Activated T-helper 17 cell treated with anti-CD3 and anti-CD28 coated beads, Interleukin-2, amount 50 U/mL, for 72 hours (primary cell): ENCODE results near the gene SAMD7. TPM values are rescaled to one million over a fixed set of nuclear protein-coding genes. Genes with fewer than 3 reads are reported as not detected.

ENCODE experiments used
- ATAC-seq: fragments of 150-1000 bp; cut with Tn5 transposase; replicated peaks from 2 replicates; pipeline ENCODE4 v1.10.0; 2021; ENCODE audit warnings: mild to moderate bottlenecking, moderate library complexity
- H3K27ac Mint-ChIP-seq: one replicate; pipeline ENCODE4 v1.8.0; 2022; ENCODE audit warnings: mixed read lengths
- H3K27me3 Mint-ChIP-seq: one replicate; pipeline ENCODE4 v1.8.0; 2022; ENCODE audit warnings: mixed read lengths
- H3K36me3 Mint-ChIP-seq: one replicate; pipeline ENCODE4 v1.8.0; 2022; ENCODE audit warnings: low read depth, mild to moderate bottlenecking, mixed read lengths
- H3K4me1 Mint-ChIP-seq: one replicate; pipeline ENCODE4 v1.8.0; 2022; ENCODE audit warnings: mixed read lengths
- H3K4me3 Mint-ChIP-seq: one replicate; pipeline ENCODE4 v1.8.0; 2022; ENCODE audit warnings: mild to moderate bottlenecking, mixed read lengths
- H3K9me3 Mint-ChIP-seq: one replicate; pipeline ENCODE4 v1.8.0; 2022; ENCODE audit warnings: mixed read lengths
- total RNA-seq, 2 donors: library from RNA; stranded (reverse); gene quantifications; one replicate each; pipeline ENCODE4 v1.2.3, GENCODE V29; 2022

The SAMD7 gene
- total RNA-seq, 2 donors from 2014 or later = not detected

GRCh38 chr3:169886671-169887070, 24.7 kb upstream of the SAMD7 start:
- H3K4me3 Mint-ChIP-seq = no peak overlapping the region
- H3K9me3 Mint-ChIP-seq = no peaks in the 10 kb centered on the region
- H3K36me3 Mint-ChIP-seq = no peaks in the 10 kb centered on the region
- H3K27ac Mint-ChIP-seq = no peak overlapping the region
- ATAC-seq = no peak
- H3K4me1 Mint-ChIP-seq = no peaks in the 10 kb centered on the region
- no peaks in the 10 kb centered on the region for H3K27me3 Mint-ChIP-seq

DNA sequence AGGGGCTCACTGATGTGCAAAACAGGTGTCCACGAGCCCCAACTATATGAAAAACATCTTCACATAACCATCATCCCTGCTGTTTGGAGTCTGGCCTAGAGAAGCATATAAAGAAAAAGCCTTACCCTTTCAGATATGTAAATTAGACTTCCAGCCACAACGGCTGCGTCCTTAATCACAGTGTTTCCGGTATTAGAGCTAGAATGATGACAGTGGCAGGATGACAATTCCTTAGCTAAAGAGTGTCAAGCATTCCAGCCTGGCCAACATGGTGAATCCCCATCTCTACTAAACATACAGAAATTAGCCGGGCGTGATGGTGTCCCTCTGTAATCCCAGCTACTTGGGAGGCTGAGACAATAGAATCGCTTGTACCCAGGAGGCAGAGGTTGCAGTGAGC, 19.5 kb upstream of the SAMD7 start:
- no peak for ATAC-seq
- no peaks in the 10 kb centered on the region for H3K36me3 Mint-ChIP-seq
- no peaks in the 10 kb centered on the region for H3K9me3 Mint-ChIP-seq
- no peak overlapping the region for H3K4me3 Mint-ChIP-seq
- H3K27ac Mint-ChIP-seq = no peak overlapping the region
- H3K27me3 Mint-ChIP-seq = no peaks in the 10 kb centered on the region
- H3K4me1 Mint-ChIP-seq = no peaks in the 10 kb centered on the region

DNA sequence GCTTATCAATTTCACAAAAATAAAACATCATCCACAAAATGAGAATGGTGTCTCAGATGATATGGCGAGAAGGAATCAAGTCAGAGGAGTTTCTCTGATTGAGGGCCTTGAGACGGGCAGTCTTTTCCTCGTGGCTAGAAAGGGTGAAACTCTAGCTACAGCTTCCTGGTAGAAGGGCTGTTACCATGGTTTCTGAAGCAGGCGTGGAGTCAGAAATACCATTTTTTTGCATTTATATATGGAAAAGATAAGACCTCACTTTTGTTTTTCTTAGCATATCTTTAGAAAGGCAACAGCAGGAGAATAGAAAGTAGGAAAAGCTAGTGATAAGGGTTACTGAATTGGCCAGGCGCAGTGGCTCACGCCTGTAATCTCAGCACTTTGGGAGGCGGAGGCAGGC, 17.3 kb upstream of the SAMD7 start:
- Mint-ChIP-seq H3K4me3 (no peak overlapping the region), H3K36me3 (no peaks in the 10 kb centered on the region)

DNA sequence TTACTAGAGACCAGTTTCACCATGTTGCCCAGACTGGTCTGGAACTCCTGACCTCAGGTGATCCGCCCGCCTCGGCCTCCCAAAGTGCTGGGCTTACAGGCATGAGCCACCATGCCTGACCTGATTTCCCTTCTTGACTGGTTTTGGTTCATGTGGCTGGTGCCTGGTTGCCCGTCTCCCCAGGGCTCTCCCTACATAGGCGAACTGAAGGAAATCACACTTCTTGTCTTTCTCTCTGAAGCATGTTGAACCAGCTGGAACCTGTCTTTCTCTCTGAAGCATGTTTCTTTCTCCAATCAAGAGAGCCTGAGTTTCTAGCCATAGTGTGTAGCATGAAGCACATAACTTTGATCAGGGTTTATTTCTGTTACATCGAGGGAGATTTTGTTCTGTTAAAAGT, 16.3 kb upstream of the SAMD7 start:
- Mint-ChIP-seq H3K4me1 (no peaks in the 10 kb centered on the region), H3K36me3 (no peaks in the 10 kb centered on the region), H3K4me3 (no peak overlapping the region), H3K9me3 (no peaks in the 10 kb centered on the region), H3K27ac (no peak overlapping the region), H3K27me3 (no peaks in the 10 kb centered on the region)
- ATAC-seq = no peak

More for the DNA sequence above, 17.3 kb upstream of the SAMD7 start:
- Mint-ChIP-seq H3K27ac (no peak overlapping the region), H3K9me3 (no peaks in the 10 kb centered on the region), H3K4me1 (no peaks in the 10 kb centered on the region), H3K27me3 (no peaks in the 10 kb centered on the region)
- no peak for ATAC-seq

DNA sequence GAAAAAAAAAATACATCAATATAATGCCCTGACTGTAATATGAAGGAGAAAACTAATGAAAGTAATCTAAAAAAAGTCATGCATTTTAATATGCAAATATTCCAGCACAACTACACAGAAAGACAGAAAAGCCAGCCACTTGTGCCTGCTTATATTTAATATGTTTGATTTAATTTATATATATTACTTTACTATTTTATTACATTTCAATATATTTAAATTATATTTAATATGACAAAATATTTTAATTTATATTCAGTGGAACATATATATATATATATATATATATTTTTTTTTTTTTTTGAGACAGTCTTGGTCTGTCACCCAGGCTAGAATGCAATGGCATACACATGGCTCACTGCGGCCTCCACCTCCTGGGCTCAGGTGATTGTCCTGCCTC, 14.1 kb upstream of the SAMD7 start:
- no peak for ATAC-seq
- no peak overlapping the region for H3K27ac Mint-ChIP-seq
- H3K4me1 Mint-ChIP-seq = no peaks in the 10 kb centered on the region
- H3K36me3 Mint-ChIP-seq = no peaks in the 10 kb centered on the region
- H3K9me3 Mint-ChIP-seq = peaks cover 8% of the 10 kb centered on the region
- H3K27me3 Mint-ChIP-seq = no peaks in the 10 kb centered on the region
- H3K4me3 Mint-ChIP-seq = no peak overlapping the region

- Mint-ChIP-seq H3K27ac (no peak overlapping the region), H3K4me3 (no peak overlapping the region), H3K9me3 (peaks cover 8% of the 10 kb centered on the region), H3K27me3 (peaks cover 4% of the 10 kb centered on the region), H3K36me3 (no peaks in the 10 kb centered on the region), H3K4me1 (no peaks in the 10 kb centered on the region)
- ATAC-seq = no peak
These were observed 9.9 kb upstream of the SAMD7 start for GRCh38 chr3:169901453-169901852.

GRCh38 chr3:169905404-169905803, 6.0 kb upstream of the SAMD7 start:
- H3K27me3 Mint-ChIP-seq = peaks cover 4% of the 10 kb centered on the region
- H3K4me3 Mint-ChIP-seq = no peak overlapping the region
- H3K9me3 Mint-ChIP-seq = peaks cover 8% of the 10 kb centered on the region
- no peaks in the 10 kb centered on the region for H3K4me1 Mint-ChIP-seq
- no peak overlapping the region for H3K27ac Mint-ChIP-seq
- no peaks in the 10 kb centered on the region for H3K36me3 Mint-ChIP-seq
- no peak for ATAC-seq

- Mint-ChIP-seq H3K27me3 (peaks cover 4% of the 10 kb centered on the region), H3K4me1 (no peaks in the 10 kb centered on the region), H3K9me3 (no peaks in the 10 kb centered on the region), H3K36me3 (no peaks in the 10 kb centered on the region), H3K4me3 (no peak overlapping the region), H3K27ac (no peak overlapping the region)
- ATAC-seq = no peak
These were observed 3.9 kb upstream of the SAMD7 start for GRCh38 chr3:169907476-169907875.

GRCh38 chr3:169907944-169908343, 3.4 kb upstream of the SAMD7 start:
- Mint-ChIP-seq H3K4me1 (no peaks in the 10 kb centered on the region), H3K36me3 (no peaks in the 10 kb centered on the region), H3K27me3 (peaks cover 4% of the 10 kb centered on the region), H3K27ac (no peak overlapping the region), H3K4me3 (no peak overlapping the region), H3K9me3 (no peaks in the 10 kb centered on the region)
- ATAC-seq = no peak

- Mint-ChIP-seq H3K4me3 (no peak overlapping the region), H3K36me3 (no peaks in the 10 kb centered on the region), H3K9me3 (no peaks in the 10 kb centered on the region), H3K27ac (no peak overlapping the region), H3K27me3 (no peaks in the 10 kb centered on the region), H3K4me1 (peaks cover 4% of the 10 kb centered on the region)
- no peak for ATAC-seq
These were observed 2.0 kb downstream of the SAMD7 start for GRCh38 chr3:169913323-169913722.

- no peak for ATAC-seq
- Mint-ChIP-seq H3K27me3 (no peaks in the 10 kb centered on the region), H3K4me3 (no peak overlapping the region), H3K9me3 (no peaks in the 10 kb centered on the region), H3K27ac (no peak overlapping the region), H3K36me3 (no peaks in the 10 kb centered on the region), H3K4me1 (peaks cover 4% of the 10 kb centered on the region)
These were observed 2.9 kb downstream of the SAMD7 start for GRCh38 chr3:169914321-169914720.

DNA sequence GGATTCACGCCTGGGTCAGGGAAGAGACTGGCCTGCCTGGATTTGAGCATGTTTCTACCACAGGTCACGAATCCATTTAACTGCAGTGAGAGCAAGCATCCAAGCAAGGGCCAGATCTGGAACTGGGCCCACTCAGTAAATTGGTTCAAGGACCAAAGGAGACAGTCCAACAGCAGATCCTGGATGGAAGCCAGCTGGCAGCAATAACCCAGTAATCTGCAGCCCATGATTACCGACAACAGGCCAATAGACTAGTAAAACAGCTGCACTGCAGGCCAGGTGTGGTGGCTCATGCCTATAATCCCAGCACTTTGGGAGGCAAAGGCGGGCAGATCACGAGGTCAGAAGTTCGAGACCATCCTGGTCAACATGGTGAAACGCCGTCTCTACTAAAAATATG, 11.8 kb downstream of the SAMD7 start:
- Mint-ChIP-seq H3K27me3 (peaks cover 6% of the 10 kb centered on the region), H3K36me3 (no peaks in the 10 kb centered on the region), H3K4me3 (no peak overlapping the region), H3K9me3 (no peaks in the 10 kb centered on the region), H3K27ac (no peak overlapping the region), H3K4me1 (peaks cover 6% of the 10 kb centered on the region)
- ATAC-seq = no peak

GRCh38 chr3:169923831-169924230, 12.5 kb downstream of the SAMD7 start:
- Mint-ChIP-seq H3K9me3 (no peaks in the 10 kb centered on the region), H3K27ac (no peak overlapping the region), H3K36me3 (no peaks in the 10 kb centered on the region), H3K4me1 (peaks cover 6% of the 10 kb centered on the region), H3K4me3 (no peak overlapping the region), H3K27me3 (peaks cover 6% of the 10 kb centered on the region)
- ATAC-seq = no peak

- no peak overlapping the region for H3K4me3 Mint-ChIP-seq
- peaks cover 15% of the 10 kb centered on the region for H3K27me3 Mint-ChIP-seq
- no peaks in the 10 kb centered on the region for H3K4me1 Mint-ChIP-seq
- H3K27ac Mint-ChIP-seq = no peak overlapping the region
- no peaks in the 10 kb centered on the region for H3K9me3 Mint-ChIP-seq
- no peak for ATAC-seq
- H3K36me3 Mint-ChIP-seq = no peaks in the 10 kb centered on the region
These were observed 18.6 kb downstream of the SAMD7 start for GRCh38 chr3:169929830-169930519.

GRCh38 chr3:169930843-169931242, 19.5 kb downstream of the SAMD7 start:
- Mint-ChIP-seq H3K36me3 (no peaks in the 10 kb centered on the region), H3K4me3 (no peak overlapping the region), H3K9me3 (no peaks in the 10 kb centered on the region), H3K27me3 (peaks cover 19% of the 10 kb centered on the region), H3K27ac (no peak overlapping the region), H3K4me1 (no peaks in the 10 kb centered on the region)
- ATAC-seq = no peak
